ENCODE measurements around the gene PTMS. TPM values are rescaled to one million over a fixed set of nuclear protein-coding genes. Genes with fewer than 3 reads are reported as not detected.
A peak's percentile ranks its signal among the peaks of the same experiment; 100 is the strongest.

The PTMS gene
- total RNA-seq, 2 experiments from 2014 or later: 104 to 109 TPM

DNA sequence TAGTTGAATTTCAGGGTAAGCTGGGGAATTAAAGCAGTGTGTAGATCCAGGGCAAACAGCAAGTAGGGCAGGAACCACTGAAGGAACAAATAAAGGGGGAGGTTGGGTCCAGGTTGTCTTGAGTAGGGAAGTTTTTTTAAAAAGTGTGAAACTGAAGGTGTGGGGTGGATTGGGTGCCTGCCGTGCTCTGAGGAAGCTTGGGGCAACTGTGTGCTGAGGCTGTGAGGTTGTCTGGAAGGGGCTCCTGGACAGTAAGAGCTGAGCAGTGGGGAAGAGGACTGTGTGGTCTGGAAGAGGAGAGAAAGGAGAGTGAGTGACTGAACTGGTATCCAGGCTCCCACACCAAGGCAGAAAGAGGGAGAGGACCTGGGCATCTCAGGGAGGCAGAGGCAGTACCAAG is 44.6 kb downstream of the PTMS start:
- intact Hi-C loops (cut with micrococcal nuclease): no loop called here

DNA sequence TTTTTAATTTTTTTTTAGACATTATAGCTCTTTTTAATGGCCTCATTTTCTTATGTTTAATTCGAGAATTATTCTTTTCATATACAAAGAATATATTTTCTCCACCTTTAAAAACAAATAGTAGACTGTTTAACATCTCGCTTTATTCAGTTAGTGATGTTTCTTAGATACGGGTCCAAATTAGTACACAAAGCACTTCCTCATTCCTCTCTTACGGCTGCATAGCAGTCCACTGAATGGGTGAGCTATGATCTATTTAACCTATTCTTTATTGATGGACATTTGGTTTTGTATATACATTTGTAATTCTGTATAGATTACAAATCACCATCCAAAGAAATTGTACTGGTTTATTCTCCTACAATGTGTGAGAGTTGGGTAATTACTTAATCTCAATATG is 47.2 kb downstream of the PTMS start:
- Mint-ChIP-seq H3K9me3 (no peaks in the 10 kb centered on the region), H3K4me1 (ENCODE audit: low read depth) (peaks cover 13% of the 10 kb centered on the region), H3K36me3 (peaks cover 38% of the 10 kb centered on the region), H3K4me3 (no peak overlapping the region), H3K27ac (no peak overlapping the region), H3K27me3 (no peaks in the 10 kb centered on the region)
- intact Hi-C loops (cut with micrococcal nuclease): no loop called here
- no peak for DNase-seq
- CTCF ChIA-PET: interaction anchor here (0.6 to 1.8 kb wide), 5 partner anchors 10 to 478 kb away, joined by 3 to 7 read pairs (median 3); partner anchors contain the start of gene MLF2
- POLR2A ChIA-PET: interaction anchor here (0.7 kb wide), 1 partner anchor 105 kb away, joined by 3 read pairs; no protein-coding TSS in a partner anchor

More for the DNA sequence above, 44.6 kb downstream of the PTMS start:
- Mint-ChIP-seq H3K9me3 (no peaks in the 10 kb centered on the region), H3K27me3 (no peaks in the 10 kb centered on the region), H3K27ac (peak overlapping the region; percentile 2), H3K4me3 (no peak overlapping the region), H3K4me1 (ENCODE audit: low read depth) (peaks cover 13% of the 10 kb centered on the region), H3K36me3 (peaks cover 23% of the 10 kb centered on the region)
- DNase-seq: no peak
- ChIA-PET CTCF (interaction anchor here (1.0 to 1.4 kb wide), 3 partner anchors 24 to 44 kb away, joined by 3 to 4 read pairs (median 4); no protein-coding TSS in a partner anchor), POLR2A (interaction anchor here (1.2 to 1.5 kb wide), 3 partner anchors 17 to 57 kb away, joined by 3 read pairs; no protein-coding TSS in a partner anchor)

DNA sequence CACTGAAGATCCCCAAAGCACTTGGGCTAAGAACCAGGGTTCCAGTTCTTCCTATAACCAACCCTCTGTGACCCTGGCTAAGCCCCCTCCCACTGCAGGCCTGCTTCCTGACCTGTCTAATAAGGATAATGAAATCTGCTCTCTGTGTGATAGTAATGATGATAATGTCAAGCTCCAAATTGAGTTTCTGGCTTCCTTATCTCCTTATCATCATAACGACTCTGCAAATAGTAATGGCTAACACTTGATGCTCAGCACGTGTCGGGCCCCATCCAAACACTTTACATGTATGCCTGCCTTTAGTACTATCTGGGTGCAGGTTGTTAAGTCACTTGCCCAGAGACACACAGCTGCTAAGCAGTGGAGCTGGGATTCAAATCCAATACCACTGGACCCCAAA is 50.4 kb downstream of the PTMS start:
- H3K4me3 Mint-ChIP-seq: no peak overlapping the region
- ChIA-PET POLR2A (no interaction called here), CTCF (interaction anchor here (1.2 to 1.4 kb wide), 2 partner anchors 8 to 63 kb away, joined by 4 to 6 read pairs; no protein-coding TSS in a partner anchor)
- H3K27ac Mint-ChIP-seq: no peak overlapping the region
- H3K27me3 Mint-ChIP-seq: no peaks in the 10 kb centered on the region
- DNase-seq: no peak
- H3K9me3 Mint-ChIP-seq: no peaks in the 10 kb centered on the region
- H3K4me1 Mint-ChIP-seq (ENCODE audit: low read depth): peaks cover 7% of the 10 kb centered on the region
- intact Hi-C loops (cut with micrococcal nuclease): no loop called here
- H3K36me3 Mint-ChIP-seq: peaks cover 38% of the 10 kb centered on the region

DNA sequence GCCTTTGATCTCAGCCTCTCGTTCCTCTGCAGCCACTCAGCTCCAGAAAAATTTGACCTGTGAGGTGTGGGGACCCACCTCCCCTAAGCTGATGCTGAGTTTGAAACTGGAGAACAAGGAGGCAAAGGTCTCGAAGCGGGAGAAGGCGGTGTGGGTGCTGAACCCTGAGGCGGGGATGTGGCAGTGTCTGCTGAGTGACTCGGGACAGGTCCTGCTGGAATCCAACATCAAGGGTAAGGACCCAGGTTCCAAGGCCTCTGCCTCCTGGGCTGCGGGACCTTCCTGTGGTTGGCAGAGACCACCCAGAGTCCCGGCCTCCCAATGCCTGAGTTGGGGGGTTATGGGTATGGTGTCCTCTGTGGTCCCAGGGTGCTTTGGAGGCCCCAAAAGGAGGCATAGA is 50.9 kb downstream of the PTMS start:
- Mint-ChIP-seq H3K36me3 (peaks cover 38% of the 10 kb centered on the region), H3K9me3 (no peaks in the 10 kb centered on the region), H3K27ac (no peak overlapping the region), H3K4me3 (no peak overlapping the region), H3K4me1 (ENCODE audit: low read depth) (peaks cover 10% of the 10 kb centered on the region), H3K27me3 (no peaks in the 10 kb centered on the region)
- intact Hi-C loops (cut with micrococcal nuclease): no loop called here
- no peak for DNase-seq
- POLR2A ChIA-PET: no interaction called here
- CTCF ChIA-PET: interaction anchor here (1.2 to 1.4 kb wide), 2 partner anchors 8 to 63 kb away, joined by 4 to 6 read pairs; no protein-coding TSS in a partner anchor

DNA sequence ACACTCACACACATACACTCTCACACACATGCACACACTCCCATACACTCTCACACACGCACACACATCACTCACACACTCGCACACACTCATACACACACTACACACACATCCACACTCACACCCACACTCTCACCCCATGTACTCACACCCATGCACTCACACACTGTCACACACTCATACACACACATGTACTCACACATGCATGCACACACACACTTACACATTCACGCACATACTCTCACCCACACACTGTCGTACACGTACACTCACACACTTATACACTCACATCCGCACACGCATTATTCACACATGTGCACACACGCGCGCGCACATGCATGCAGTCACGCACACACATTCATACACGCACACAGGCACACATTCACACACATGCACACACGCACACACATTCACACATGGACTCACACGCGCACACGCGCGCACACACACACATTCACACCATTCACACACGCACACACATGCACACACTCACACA is 51.5 kb downstream of the PTMS start:
- ChIA-PET POLR2A (no interaction called here), CTCF (no interaction called here)
- peaks cover 38% of the 10 kb centered on the region for H3K36me3 Mint-ChIP-seq
- no peaks in the 10 kb centered on the region for H3K9me3 Mint-ChIP-seq
- no peak overlapping the region for H3K27ac Mint-ChIP-seq
- intact Hi-C loops (cut with micrococcal nuclease): no loop called here
- H3K4me3 Mint-ChIP-seq: no peak overlapping the region
- no peak for DNase-seq
- no peaks in the 10 kb centered on the region for H3K27me3 Mint-ChIP-seq
- H3K4me1 Mint-ChIP-seq (ENCODE audit: low read depth): peaks cover 11% of the 10 kb centered on the region

DNA sequence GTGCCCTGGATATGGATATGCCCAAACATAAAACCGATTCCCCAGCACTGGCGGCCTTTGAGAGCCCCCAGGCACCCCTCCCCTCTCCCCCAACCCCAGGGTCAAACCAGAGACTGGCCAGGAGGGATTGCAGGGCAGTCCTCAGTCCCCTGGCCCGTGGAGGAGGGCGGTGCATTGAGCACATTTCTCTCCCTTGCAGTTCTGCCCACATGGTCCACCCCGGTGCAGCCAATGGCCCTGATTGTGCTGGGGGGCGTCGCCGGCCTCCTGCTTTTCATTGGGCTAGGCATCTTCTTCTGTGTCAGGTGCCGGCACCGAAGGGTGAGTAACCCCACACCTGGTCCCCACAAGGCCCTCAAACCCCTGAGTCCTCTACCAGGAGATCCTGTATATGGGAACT is 52.1 kb downstream of the PTMS start:
- CTCF ChIA-PET: no interaction called here
- Mint-ChIP-seq H3K36me3 (peaks cover 38% of the 10 kb centered on the region), H3K27ac (no peak overlapping the region), H3K4me3 (no peak overlapping the region), H3K9me3 (no peaks in the 10 kb centered on the region), H3K4me1 (ENCODE audit: low read depth) (peaks cover 11% of the 10 kb centered on the region), H3K27me3 (no peaks in the 10 kb centered on the region)
- DNase-seq: no peak
- intact Hi-C loops (cut with micrococcal nuclease): no loop called here
- POLR2A ChIA-PET: no interaction called here

DNA sequence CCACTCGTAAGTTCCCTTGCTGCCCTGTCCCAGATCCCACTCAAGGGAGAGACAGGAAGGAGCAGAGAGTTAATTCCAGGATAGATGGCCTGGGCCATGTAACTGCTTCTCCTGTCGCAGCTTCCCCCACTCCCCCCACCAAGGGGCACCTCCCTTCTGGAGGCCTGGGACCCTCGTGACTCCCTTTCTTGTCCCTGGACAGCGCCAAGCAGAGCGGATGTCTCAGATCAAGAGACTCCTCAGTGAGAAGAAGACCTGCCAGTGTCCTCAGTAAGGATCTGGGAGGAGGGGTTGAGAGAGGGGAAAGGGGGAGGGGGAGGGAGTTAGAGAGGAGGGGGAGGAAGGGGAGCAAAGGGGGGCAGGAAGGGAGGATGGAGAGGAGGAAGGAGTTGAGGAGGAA is 52.5 kb downstream of the PTMS start:
- no peak for DNase-seq
- intact Hi-C loops (cut with micrococcal nuclease): no loop called here
- ChIA-PET POLR2A (no interaction called here), CTCF (no interaction called here)
- Mint-ChIP-seq H3K27me3 (no peaks in the 10 kb centered on the region), H3K4me1 (ENCODE audit: low read depth) (peaks cover 11% of the 10 kb centered on the region), H3K4me3 (no peak overlapping the region), H3K36me3 (peaks cover 38% of the 10 kb centered on the region), H3K9me3 (no peaks in the 10 kb centered on the region), H3K27ac (no peak overlapping the region)

DNA sequence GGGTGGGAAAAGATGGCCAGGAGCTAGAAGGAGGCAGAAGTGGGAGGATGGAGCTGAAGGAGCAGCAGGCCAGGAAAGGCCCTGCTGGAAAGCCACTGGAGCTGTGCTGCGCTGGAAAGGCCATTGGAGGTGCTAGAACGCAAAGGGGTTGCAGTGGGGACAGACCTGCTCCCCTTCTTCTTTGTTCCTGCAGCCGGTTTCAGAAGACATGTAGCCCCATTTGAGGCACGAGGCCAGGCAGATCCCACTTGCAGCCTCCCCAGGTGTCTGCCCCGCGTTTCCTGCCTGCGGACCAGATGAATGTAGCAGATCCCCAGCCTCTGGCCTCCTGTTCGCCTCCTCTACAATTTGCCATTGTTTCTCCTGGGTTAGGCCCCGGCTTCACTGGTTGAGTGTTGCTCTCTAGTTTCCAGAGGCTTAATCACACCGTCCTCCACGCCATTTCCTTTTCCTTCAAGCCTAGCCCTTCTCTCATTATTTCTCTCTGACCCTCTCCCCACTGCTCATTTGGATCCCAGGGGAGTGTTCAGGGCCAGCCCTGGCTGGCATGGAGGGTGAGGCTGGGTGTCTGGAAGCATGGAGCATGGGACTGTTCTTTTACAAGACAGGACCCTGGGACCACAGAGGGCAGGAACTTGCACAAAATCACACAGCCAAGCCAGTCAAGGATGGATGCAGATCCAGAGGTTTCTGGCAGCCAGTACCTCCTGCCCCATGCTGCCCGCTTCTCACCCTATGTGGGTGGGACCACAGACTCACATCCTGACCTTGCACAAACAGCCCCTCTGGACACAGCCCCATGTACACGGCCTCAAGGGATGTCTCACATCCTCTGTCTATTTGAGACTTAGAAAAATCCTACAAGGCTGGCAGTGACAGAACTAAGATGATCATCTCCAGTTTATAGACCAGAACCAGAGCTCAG is 53.2 kb downstream of the PTMS start:
- Mint-ChIP-seq H3K4me1 (ENCODE audit: low read depth) (peaks cover 11% of the 10 kb centered on the region), H3K36me3 (peaks cover 31% of the 10 kb centered on the region), H3K9me3 (no peaks in the 10 kb centered on the region), H3K27ac (no peak overlapping the region), H3K27me3 (peaks cover 3% of the 10 kb centered on the region), H3K4me3 (no peak overlapping the region)
- no peak for DNase-seq
- intact Hi-C loops (cut with micrococcal nuclease): no loop called here
- ChIA-PET CTCF (interaction anchor here (3.4 to 7.0 kb wide), 2 partner anchors 27 to 66 kb away, joined by 12 to 91 read pairs; partner anchors contain the start of gene MLF2), POLR2A (interaction anchor here (1.3 kb wide), 1 partner anchor 67 kb away, joined by 3 read pairs; the partner anchor contains the start of gene MLF2)

DNA sequence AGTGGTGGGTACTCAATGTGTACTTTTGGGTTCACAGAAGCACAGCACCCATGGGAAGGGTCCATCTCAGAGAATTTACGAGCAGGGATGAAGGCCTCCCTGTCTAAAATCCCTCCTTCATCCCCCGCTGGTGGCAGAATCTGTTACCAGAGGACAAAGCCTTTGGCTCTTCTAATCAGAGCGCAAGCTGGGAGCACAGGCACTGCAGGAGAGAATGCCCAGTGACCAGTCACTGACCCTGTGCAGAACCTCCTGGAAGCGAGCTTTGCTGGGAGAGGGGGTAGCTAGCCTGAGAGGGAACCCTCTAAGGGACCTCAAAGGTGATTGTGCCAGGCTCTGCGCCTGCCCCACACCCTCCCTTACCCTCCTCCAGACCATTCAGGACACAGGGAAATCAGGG is 54.0 kb downstream of the PTMS start:
- CTCF ChIA-PET: interaction anchor here (1.0 to 7.0 kb wide), 4 partner anchors 15 to 67 kb away, joined by 3 to 91 read pairs (median 10); partner anchors contain the start of gene MLF2
- no peak overlapping the region for H3K27ac Mint-ChIP-seq
- POLR2A ChIA-PET: interaction anchor here (0.5 to 1.3 kb wide), 2 partner anchors 67 to 445 kb away, joined by 3 to 4 read pairs; partner anchors contain the start of genes MLF2 and SCNN1A
- no peak overlapping the region for H3K4me3 Mint-ChIP-seq
- peaks cover 11% of the 10 kb centered on the region for H3K4me1 Mint-ChIP-seq (ENCODE audit: low read depth)
- no peaks in the 10 kb centered on the region for H3K9me3 Mint-ChIP-seq
- H3K27me3 Mint-ChIP-seq: peaks cover 3% of the 10 kb centered on the region
- H3K36me3 Mint-ChIP-seq: peaks cover 27% of the 10 kb centered on the region
- no peak for DNase-seq
- intact Hi-C loops (cut with micrococcal nuclease): no loop called here

Other genes starting within 250 kb of the PTMS start
- gene GAPDH, start 231.8 kb upstream of the PTMS start, total RNA-seq: 1,000 to 10,000 TPM; 5,823 to 5,836 TPM
- gene IFFO1, start 210.3 kb upstream of the PTMS start, total RNA-seq: 10 to 100 TPM; 10.9 to 12.4 TPM
- gene NOP2, start 198.1 kb upstream of the PTMS start, total RNA-seq: 10 to 100 TPM; 74.9 to 82.2 TPM
- gene CHD4, start 159.0 kb upstream of the PTMS start, total RNA-seq: 100 to 1,000 TPM; 302 to 305 TPM
- gene LPAR5, start 130.4 kb upstream of the PTMS start, total RNA-seq: 1 to 10 TPM; 4.7 to 4.8 TPM
- 1 to 10 TPM in 1 of 2 experiments, under 1 TPM in 1; 0.63 to 1.2 TPM for gene ACRBP, start 118.9 kb upstream of the PTMS start, total RNA-seq
- 10 to 100 TPM; 13.8 to 15.2 TPM for gene ING4, start 103.2 kb upstream of the PTMS start, total RNA-seq
- gene ZNF384, start 77.0 kb upstream of the PTMS start, total RNA-seq: 10 to 100 TPM; 55.3 to 56.3 TPM
- gene PIANP, start 65.5 kb upstream of the PTMS start, total RNA-seq: under 1 TPM; 0.17 to 0.44 TPM
- gene COPS7A, start 42.3 kb upstream of the PTMS start, total RNA-seq: 10 to 100 TPM; 37.6 to 39.4 TPM
- gene MLF2, start 13.2 kb upstream of the PTMS start, total RNA-seq: 100 to 1,000 TPM; 140 to 141 TPM
- 100 to 1,000 TPM; 169 to 172 TPM for gene LAG3, start 6.2 kb downstream of the PTMS start, total RNA-seq
- gene CD4, start 23.2 kb downstream of the PTMS start, total RNA-seq: 100 to 1,000 TPM; 290 to 300 TPM
- under 1 TPM in 1 of 2 experiments, not detected in 1; 0.31 TPM for gene GPR162, start 55.5 kb downstream of the PTMS start, total RNA-seq
- 1 to 10 TPM; 2.5 to 2.7 TPM for gene P3H3, start 62.0 kb downstream of the PTMS start, total RNA-seq
- under 1 TPM; 0.22 to 0.78 TPM for gene GNB3, start 74.6 kb downstream of the PTMS start, total RNA-seq
- gene CDCA3, start 84.9 kb downstream of the PTMS start, total RNA-seq: 10 to 100 TPM; 80.3 to 87.8 TPM
- 100 to 1,000 TPM; 125 to 130 TPM for gene USP5, start 85.8 kb downstream of the PTMS start, total RNA-seq
- gene TPI1, start 101.2 kb downstream of the PTMS start, total RNA-seq: 1,000 to 10,000 TPM; 1,432 to 1,495 TPM
- gene SPSB2, start 106.9 kb downstream of the PTMS start, total RNA-seq: 1 to 10 TPM; 3.8 to 4.7 TPM
- gene LRRC23, start 138.5 kb downstream of the PTMS start, total RNA-seq: 1 to 10 TPM; 6.8 to 7.8 TPM
- gene ENO2, start 148.2 kb downstream of the PTMS start, total RNA-seq: 100 to 1,000 TPM; 185 to 193 TPM
- gene ATN1, start 161.6 kb downstream of the PTMS start, total RNA-seq: 10 to 100 TPM; 34.8 to 37.8 TPM
- not detected for gene RNU7-1, start 177.5 kb downstream of the PTMS start, total RNA-seq
- gene C12orf57, start 177.7 kb downstream of the PTMS start, total RNA-seq: 100 to 1,000 TPM; 257 to 272 TPM
- gene PTPN6, start 185.0 kb downstream of the PTMS start, total RNA-seq: 100 to 1,000 TPM; 321 to 324 TPM
- 100 to 1,000 TPM; 334 to 346 TPM for gene PHB2, start 204.3 kb downstream of the PTMS start, total RNA-seq
- gene EMG1, start 204.6 kb downstream of the PTMS start, total RNA-seq: 10 to 100 TPM; 76.5 to 81.5 TPM